ENCODE results near the gene EXOC4.
"Not testable (repeated sequence)": the region's sequence is repeated elsewhere in the genome, so short reads cannot be mapped to it uniquely, and the experiment has no call there.

The EXOC4 gene

DNA sequence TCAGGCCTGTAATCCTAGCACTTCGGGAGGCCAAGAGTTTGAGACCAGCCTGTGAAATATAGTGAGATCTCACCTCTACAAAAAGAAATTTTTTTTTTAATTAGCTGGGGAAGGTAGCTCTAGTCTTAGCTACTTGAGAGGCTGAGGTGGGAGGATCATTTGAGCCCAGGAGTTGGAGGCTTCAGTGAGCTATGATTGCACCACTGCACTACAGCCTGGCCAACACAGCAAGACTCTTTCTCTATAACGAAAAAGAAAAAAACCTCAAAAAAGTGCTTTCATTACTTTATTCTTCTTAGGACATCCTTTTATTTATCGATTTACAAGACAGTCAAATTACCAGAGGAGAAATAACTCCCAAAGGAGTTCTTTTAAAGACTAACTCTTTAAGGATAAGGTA is 49.4 kb upstream of the EXOC4 start:
- POLR2A ChIA-PET, result no interaction called here

DNA sequence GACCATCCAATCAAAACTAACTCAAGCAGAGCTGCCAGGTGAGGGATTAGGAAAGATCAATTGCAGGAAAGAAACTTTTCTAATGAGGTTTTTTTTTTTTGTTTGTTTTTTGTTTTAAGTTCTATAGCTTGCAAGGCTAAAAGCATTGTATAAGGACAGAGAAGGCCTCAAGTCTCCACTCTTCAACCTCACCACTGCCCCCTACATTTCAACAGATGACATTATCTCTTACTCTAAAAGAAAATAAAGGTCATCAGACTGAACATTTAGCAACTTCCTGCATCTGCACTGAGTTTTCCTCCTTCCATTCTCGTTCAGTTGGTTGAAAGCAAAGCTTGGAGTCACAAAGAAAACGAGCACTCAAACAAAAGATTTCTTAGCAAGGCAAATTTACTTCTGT is 45.2 kb upstream of the EXOC4 start:
- CTCF ChIA-PET, result interaction anchor here (0.5 to 1.6 kb wide), 4 partner anchors 10 to 1673 kb away, joined by 3 to 5 read pairs (median 4); no protein-coding TSS in a partner anchor
- H3K36me3 ChIP-seq (ENCODE audit: control insufficient read depth in 2 of 2, insufficient read depth in 1 of 2, low read length in 2 of 2), result no peaks in the 10 kb centered on the region
- H3K4me3 ChIP-seq (ENCODE audit: low read depth, low read length), result no peak overlapping the region
- no peak overlapping the region for H3K27ac ChIP-seq (ENCODE audit: extremely low read depth, low read depth, low read length)
- H3K9me3 ChIP-seq (ENCODE audit: control insufficient read depth, insufficient read depth, low read depth, low read length), result no peaks in the 10 kb centered on the region
- POLR2A ChIA-PET, result no interaction called here
- no peaks in the 10 kb centered on the region for H3K4me1 ChIP-seq (ENCODE audit: control insufficient read depth, insufficient read depth, low read length)
- TF ChIP-seq, protein P1, sequence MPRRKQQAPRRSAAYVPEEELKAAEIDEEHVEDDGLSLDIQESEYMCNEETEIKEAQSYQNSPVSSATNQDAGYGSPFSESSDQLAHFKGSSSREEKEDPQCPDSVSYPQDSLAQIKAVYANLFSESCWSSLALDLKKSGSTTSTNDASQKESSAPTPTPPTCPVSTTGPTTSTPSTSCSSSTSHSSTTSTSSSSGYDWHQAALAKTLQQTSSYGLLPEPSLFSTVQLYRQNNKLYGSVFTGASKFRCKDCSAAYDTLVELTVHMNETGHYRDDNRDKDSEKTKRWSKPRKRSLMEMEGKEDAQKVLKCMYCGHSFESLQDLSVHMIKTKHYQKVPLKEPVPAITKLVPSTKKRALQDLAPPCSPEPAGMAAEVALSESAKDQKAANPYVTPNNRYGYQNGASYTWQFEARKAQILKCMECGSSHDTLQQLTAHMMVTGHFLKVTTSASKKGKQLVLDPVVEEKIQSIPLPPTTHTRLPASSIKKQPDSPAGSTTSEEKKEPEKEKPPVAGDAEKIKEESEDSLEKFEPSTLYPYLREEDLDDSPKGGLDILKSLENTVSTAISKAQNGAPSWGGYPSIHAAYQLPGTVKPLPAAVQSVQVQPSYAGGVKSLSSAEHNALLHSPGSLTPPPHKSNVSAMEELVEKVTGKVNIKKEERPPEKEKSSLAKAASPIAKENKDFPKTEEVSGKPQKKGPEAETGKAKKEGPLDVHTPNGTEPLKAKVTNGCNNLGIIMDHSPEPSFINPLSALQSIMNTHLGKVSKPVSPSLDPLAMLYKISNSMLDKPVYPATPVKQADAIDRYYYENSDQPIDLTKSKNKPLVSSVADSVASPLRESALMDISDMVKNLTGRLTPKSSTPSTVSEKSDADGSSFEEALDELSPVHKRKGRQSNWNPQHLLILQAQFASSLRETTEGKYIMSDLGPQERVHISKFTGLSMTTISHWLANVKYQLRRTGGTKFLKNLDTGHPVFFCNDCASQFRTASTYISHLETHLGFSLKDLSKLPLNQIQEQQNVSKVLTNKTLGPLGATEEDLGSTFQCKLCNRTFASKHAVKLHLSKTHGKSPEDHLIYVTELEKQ (tag by site-specific recombination; IDR thresholded peaks at IDR 0.05; ENCODE audit: borderline replicate concordance), result no peak
- TF ChIP-seq, protein P2, sequence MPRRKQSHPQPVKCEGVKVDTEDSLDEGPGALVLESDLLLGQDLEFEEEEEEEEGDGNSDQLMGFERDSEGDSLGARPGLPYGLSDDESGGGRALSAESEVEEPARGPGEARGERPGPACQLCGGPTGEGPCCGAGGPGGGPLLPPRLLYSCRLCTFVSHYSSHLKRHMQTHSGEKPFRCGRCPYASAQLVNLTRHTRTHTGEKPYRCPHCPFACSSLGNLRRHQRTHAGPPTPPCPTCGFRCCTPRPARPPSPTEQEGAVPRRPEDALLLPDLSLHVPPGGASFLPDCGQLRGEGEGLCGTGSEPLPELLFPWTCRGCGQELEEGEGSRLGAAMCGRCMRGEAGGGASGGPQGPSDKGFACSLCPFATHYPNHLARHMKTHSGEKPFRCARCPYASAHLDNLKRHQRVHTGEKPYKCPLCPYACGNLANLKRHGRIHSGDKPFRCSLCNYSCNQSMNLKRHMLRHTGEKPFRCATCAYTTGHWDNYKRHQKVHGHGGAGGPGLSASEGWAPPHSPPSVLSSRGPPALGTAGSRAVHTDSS (tag by site-specific recombination; IDR thresholded peaks at IDR 0.05), result no peak
- TF ChIP-seq, protein P3, sequence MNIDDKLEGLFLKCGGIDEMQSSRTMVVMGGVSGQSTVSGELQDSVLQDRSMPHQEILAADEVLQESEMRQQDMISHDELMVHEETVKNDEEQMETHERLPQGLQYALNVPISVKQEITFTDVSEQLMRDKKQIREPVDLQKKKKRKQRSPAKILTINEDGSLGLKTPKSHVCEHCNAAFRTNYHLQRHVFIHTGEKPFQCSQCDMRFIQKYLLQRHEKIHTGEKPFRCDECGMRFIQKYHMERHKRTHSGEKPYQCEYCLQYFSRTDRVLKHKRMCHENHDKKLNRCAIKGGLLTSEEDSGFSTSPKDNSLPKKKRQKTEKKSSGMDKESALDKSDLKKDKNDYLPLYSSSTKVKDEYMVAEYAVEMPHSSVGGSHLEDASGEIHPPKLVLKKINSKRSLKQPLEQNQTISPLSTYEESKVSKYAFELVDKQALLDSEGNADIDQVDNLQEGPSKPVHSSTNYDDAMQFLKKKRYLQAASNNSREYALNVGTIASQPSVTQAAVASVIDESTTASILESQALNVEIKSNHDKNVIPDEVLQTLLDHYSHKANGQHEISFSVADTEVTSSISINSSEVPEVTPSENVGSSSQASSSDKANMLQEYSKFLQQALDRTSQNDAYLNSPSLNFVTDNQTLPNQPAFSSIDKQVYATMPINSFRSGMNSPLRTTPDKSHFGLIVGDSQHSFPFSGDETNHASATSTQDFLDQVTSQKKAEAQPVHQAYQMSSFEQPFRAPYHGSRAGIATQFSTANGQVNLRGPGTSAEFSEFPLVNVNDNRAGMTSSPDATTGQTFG (tag by site-specific recombination; IDR thresholded peaks at IDR 0.05; ENCODE audit: borderline replicate concordance), result no peak
- TF ChIP-seq, protein P4, sequence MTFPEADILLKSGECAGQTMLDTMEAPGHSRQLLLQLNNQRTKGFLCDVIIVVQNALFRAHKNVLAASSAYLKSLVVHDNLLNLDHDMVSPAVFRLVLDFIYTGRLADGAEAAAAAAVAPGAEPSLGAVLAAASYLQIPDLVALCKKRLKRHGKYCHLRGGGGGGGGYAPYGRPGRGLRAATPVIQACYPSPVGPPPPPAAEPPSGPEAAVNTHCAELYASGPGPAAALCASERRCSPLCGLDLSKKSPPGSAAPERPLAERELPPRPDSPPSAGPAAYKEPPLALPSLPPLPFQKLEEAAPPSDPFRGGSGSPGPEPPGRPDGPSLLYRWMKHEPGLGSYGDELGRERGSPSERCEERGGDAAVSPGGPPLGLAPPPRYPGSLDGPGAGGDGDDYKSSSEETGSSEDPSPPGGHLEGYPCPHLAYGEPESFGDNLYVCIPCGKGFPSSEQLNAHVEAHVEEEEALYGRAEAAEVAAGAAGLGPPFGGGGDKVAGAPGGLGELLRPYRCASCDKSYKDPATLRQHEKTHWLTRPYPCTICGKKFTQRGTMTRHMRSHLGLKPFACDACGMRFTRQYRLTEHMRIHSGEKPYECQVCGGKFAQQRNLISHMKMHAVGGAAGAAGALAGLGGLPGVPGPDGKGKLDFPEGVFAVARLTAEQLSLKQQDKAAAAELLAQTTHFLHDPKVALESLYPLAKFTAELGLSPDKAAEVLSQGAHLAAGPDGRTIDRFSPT (tag by site-specific recombination; IDR thresholded peaks at IDR 0.05), result no peak

More for the DNA sequence above, 49.4 kb upstream of the EXOC4 start:
- TF ChIP-seq, protein P4 (tag by site-specific recombination; IDR thresholded peaks at IDR 0.05), result no peak
- TF ChIP-seq, protein P5, sequence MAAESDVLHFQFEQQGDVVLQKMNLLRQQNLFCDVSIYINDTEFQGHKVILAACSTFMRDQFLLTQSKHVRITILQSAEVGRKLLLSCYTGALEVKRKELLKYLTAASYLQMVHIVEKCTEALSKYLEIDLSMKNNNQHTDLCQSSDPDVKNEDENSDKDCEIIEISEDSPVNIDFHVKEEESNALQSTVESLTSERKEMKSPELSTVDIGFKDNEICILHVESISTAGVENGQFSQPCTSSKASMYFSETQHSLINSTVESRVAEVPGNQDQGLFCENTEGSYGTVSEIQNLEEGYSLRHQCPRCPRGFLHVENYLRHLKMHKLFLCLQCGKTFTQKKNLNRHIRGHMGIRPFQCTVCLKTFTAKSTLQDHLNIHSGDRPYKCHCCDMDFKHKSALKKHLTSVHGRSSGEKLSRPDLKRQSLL (tag by site-specific recombination; IDR thresholded peaks at IDR 0.05), result no peak
- no peak for TF ChIP-seq SP7 (tag by site-specific recombination; IDR thresholded peaks at IDR 0.05)
- H3K4me1 ChIP-seq (ENCODE audit: control insufficient read depth, insufficient read depth, low read length), result no peaks in the 10 kb centered on the region
- H3K36me3 ChIP-seq (ENCODE audit: control insufficient read depth in 2 of 2, insufficient read depth in 1 of 2, low read length in 2 of 2), result no peaks in the 10 kb centered on the region
- H3K9me3 ChIP-seq (ENCODE audit: control insufficient read depth, insufficient read depth, low read depth, low read length), result no peaks in the 10 kb centered on the region
- no peak overlapping the region for H3K27ac ChIP-seq (ENCODE audit: extremely low read depth, low read depth, low read length)
- CTCF ChIA-PET, result interaction anchor here (0.6 kb wide), 1 partner anchor 831 kb away, joined by 3 read pairs; no protein-coding TSS in a partner anchor
- no peak overlapping the region for H3K4me3 ChIP-seq (ENCODE audit: low read depth, low read length)

DNA sequence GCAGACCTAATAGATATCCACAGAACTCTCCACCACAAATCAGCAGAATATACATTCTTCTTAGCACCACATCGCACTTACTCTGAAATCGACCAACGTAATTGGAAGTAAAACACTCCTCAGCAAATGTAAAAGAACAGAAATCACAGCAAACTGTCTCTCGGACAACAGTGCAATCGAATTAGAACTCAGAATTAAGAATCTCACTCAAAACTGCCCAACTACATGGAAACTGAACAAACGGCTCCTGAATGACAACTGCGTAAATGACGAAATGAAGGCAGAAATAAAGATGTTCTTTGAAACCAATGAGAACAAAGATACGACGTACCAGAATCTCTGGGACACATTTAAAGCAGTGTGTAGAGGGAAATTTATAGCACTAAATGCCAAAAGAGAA is 42.1 kb upstream of the EXOC4 start:
- CTCF ChIA-PET; POLR2A ChIA-PET; H3K4me1 ChIP-seq (ENCODE audit: control insufficient read depth, insufficient read depth, low read length); H3K27ac ChIP-seq (ENCODE audit: extremely low read depth, low read depth, low read length); H3K36me3 ChIP-seq (ENCODE audit: control insufficient read depth in 2 of 2, insufficient read depth in 1 of 2, low read length in 2 of 2); H3K4me3 ChIP-seq (ENCODE audit: low read depth, low read length); H3K9me3 ChIP-seq (ENCODE audit: control insufficient read depth, insufficient read depth, low read depth, low read length): not testable (repeated sequence)
